ENCODE measurements around the gene CCDC136. TPM values are rescaled to one million over a fixed set of nuclear protein-coding genes. Genes with fewer than 3 reads are reported as not detected.

The CCDC136 gene
- polyA plus RNA-seq = 1 to 10 TPM in 2 of 4 donors, under 1 TPM in 2; 0.22 to 4.5 (median 1.5) TPM
- long read RNA-seq, donor 1 = 0 reads
- long read RNA-seq, donor 2 = 0 reads
- long read RNA-seq, donor 3 = 0 reads
- long read RNA-seq, donor 4 = 0 reads
- long read RNA-seq, donor 5 = 0 reads
- long read RNA-seq, donor 6, partial matches to known transcripts = 0 of 1 reads
- long read RNA-seq, donor 6, other reads (novel, unspliced or antisense) = 0 of 1 reads
- long read RNA-seq, donor 7 = 0 reads
- long read RNA-seq, donor 8 = 0 reads
- long read RNA-seq, donor 9 = 0 reads
- long read RNA-seq, donor 10 = 0 reads

GRCh38 chr7:128791121-128791971 lies at the start of gene CCDC136:
Gene CCDC136, plus strand, starts transcription at chr7:128791968. Its CDS starts 444 bp downstream, at chr7:128792412.
- H3K4me1 ChIP-seq (ENCODE audit: control insufficient read depth in 3 of 3, insufficient read depth in 2 of 3, low read depth in 1 of 3, low read length in 2 of 3) = peaks cover 0 to 13% (median 0%) of the 10 kb centered on the region in 3 donors
- no peaks in the 10 kb centered on the region for H3K9me3 ChIP-seq (ENCODE audit: control insufficient read depth in 2 of 2, insufficient read depth in 1 of 2, low read depth in 1 of 2, low read length in 1 of 2)
- H3K4me3 ChIP-seq (ENCODE audit: low read depth in 1 of 3, low read length in 3 of 3) = peak within 1 kb of the TSS; percentile 66 to 73 (median 68)
- peaks cover 0 to 39% (median 0%) of the 10 kb centered on the region in 3 donors for H3K27me3 ChIP-seq (ENCODE audit: control insufficient read depth in 3 of 3, insufficient read depth in 3 of 3, low read length in 3 of 3)
- FAIRE-seq = no peak
- peak; percentile 65 to 82 for DNase-seq
- H3K36me3 ChIP-seq (ENCODE audit: control insufficient read depth in 3 of 3, insufficient read depth in 2 of 3, low read depth in 1 of 3, low read length in 3 of 3) = peaks cover 0 to 2% (median 0%) of the 10 kb centered on the region in 3 donors
- H3K27ac ChIP-seq (ENCODE audit: low read depth in 1 of 3, low read length in 2 of 3) = no peak within 1 kb of the TSS
- 0 to 1% (median 1%) methylated on average over 53 to 80 of the region's 80 CpGs for WGBS, 3 donors

- DNase-seq (no peak), FAIRE-seq (no peak)
- no peak overlapping the region for H3K27ac ChIP-seq (ENCODE audit: low read depth in 1 of 3, low read length in 2 of 3)
- 62 to 67% (median 63%) methylated on average over 4 of the region's 4 CpGs for WGBS, 3 donors
- H3K36me3 ChIP-seq (ENCODE audit: control insufficient read depth in 3 of 3, insufficient read depth in 2 of 3, low read depth in 1 of 3, low read length in 3 of 3) = peaks cover 0 to 8% (median 0%) of the 10 kb centered on the region in 3 donors
- H3K4me3 ChIP-seq (ENCODE audit: low read depth in 1 of 3, low read length in 3 of 3) = no peak overlapping the region
- H3K27me3 ChIP-seq (ENCODE audit: control insufficient read depth in 3 of 3, insufficient read depth in 3 of 3, low read length in 3 of 3) = no peaks in the 10 kb centered on the region
- no peaks in the 10 kb centered on the region for H3K9me3 ChIP-seq (ENCODE audit: control insufficient read depth in 2 of 2, insufficient read depth in 1 of 2, low read depth in 1 of 2, low read length in 1 of 2)
- peaks cover under 1 to 19% (median 11%) of the 10 kb centered on the region in 3 donors for H3K4me1 ChIP-seq (ENCODE audit: control insufficient read depth in 3 of 3, insufficient read depth in 2 of 3, low read depth in 1 of 3, low read length in 2 of 3)
Measured at GRCh38 chr7:128742206-128742605, 49.6 kb upstream of the CCDC136 start.

GRCh38 chr7:128743112-128743772 lies 48.5 kb upstream of the CCDC136 start:
- H3K4me3 ChIP-seq (ENCODE audit: low read depth in 1 of 3, low read length in 3 of 3) = no peak overlapping the region
- no peaks in the 10 kb centered on the region for H3K27me3 ChIP-seq (ENCODE audit: control insufficient read depth in 3 of 3, insufficient read depth in 3 of 3, low read length in 3 of 3)
- FAIRE-seq (no peak), DNase-seq (no peak)
- peaks cover 2 to 15% (median 13%) of the 10 kb centered on the region in 3 donors for H3K4me1 ChIP-seq (ENCODE audit: control insufficient read depth in 3 of 3, insufficient read depth in 2 of 3, low read depth in 1 of 3, low read length in 2 of 3)
- 90 to 96% (median 90%) methylated on average over 7 of the region's 7 CpGs for WGBS, 3 donors
- no peaks in the 10 kb centered on the region for H3K9me3 ChIP-seq (ENCODE audit: control insufficient read depth in 2 of 2, insufficient read depth in 1 of 2, low read depth in 1 of 2, low read length in 1 of 2)
- H3K36me3 ChIP-seq (ENCODE audit: control insufficient read depth in 3 of 3, insufficient read depth in 2 of 3, low read depth in 1 of 3, low read length in 3 of 3) = peaks cover 0 to 8% (median 0%) of the 10 kb centered on the region in 3 donors
- no peak overlapping the region for H3K27ac ChIP-seq (ENCODE audit: low read depth in 1 of 3, low read length in 2 of 3)

- Histone ChIP-seq H3K4me3 (ENCODE audit: low read depth in 1 of 3, low read length in 3 of 3) (no peak overlapping the region), H3K9me3 (ENCODE audit: control insufficient read depth in 2 of 2, insufficient read depth in 1 of 2, low read depth in 1 of 2, low read length in 1 of 2) (no peaks in the 10 kb centered on the region), H3K27ac (ENCODE audit: low read depth in 1 of 3, low read length in 2 of 3) (no peak overlapping the region), H3K4me1 (ENCODE audit: control insufficient read depth in 3 of 3, insufficient read depth in 2 of 3, low read depth in 1 of 3, low read length in 2 of 3) (peaks cover 2 to 13% (median 10%) of the 10 kb centered on the region in 3 donors), H3K27me3 (ENCODE audit: control insufficient read depth in 3 of 3, insufficient read depth in 3 of 3, low read length in 3 of 3) (no peaks in the 10 kb centered on the region), H3K36me3 (ENCODE audit: control insufficient read depth in 3 of 3, insufficient read depth in 2 of 3, low read depth in 1 of 3, low read length in 3 of 3) (peaks cover 5 to 10% (median 6%) of the 10 kb centered on the region in 3 donors)
- DNase-seq (no peak), FAIRE-seq (no peak)
- WGBS, 3 donors = 51 to 64% (median 59%) methylated on average over 2 of the region's 2 CpGs
Measured at GRCh38 chr7:128744366-128744905, 47.3 kb upstream of the CCDC136 start.

- Histone ChIP-seq H3K4me3 (ENCODE audit: low read depth in 1 of 3, low read length in 3 of 3) (no peak overlapping the region), H3K27me3 (ENCODE audit: control insufficient read depth in 3 of 3, insufficient read depth in 3 of 3, low read length in 3 of 3) (no peaks in the 10 kb centered on the region), H3K4me1 (ENCODE audit: control insufficient read depth in 3 of 3, insufficient read depth in 2 of 3, low read depth in 1 of 3, low read length in 2 of 3) (peaks cover 2 to 6% (median 5%) of the 10 kb centered on the region in 3 donors), H3K9me3 (ENCODE audit: control insufficient read depth in 2 of 2, insufficient read depth in 1 of 2, low read depth in 1 of 2, low read length in 1 of 2) (no peaks in the 10 kb centered on the region), H3K36me3 (ENCODE audit: control insufficient read depth in 3 of 3, insufficient read depth in 2 of 3, low read depth in 1 of 3, low read length in 3 of 3) (peaks cover 5 to 14% (median 6%) of the 10 kb centered on the region in 3 donors), H3K27ac (ENCODE audit: low read depth in 1 of 3, low read length in 2 of 3) (no peak overlapping the region)
- 67 to 84% (median 76%) methylated on average over 1 of the region's 1 CpG for WGBS, 3 donors
- DNase-seq (no peak), FAIRE-seq (no peak)
Measured at GRCh38 chr7:128745706-128746105, 46.1 kb upstream of the CCDC136 start.

- DNase-seq (peak; percentile 43 to 58), FAIRE-seq (no peak)
- Histone ChIP-seq H3K27me3 (ENCODE audit: control insufficient read depth in 3 of 3, insufficient read depth in 3 of 3, low read length in 3 of 3) (no peaks in the 10 kb centered on the region), H3K4me1 (ENCODE audit: control insufficient read depth in 3 of 3, insufficient read depth in 2 of 3, low read depth in 1 of 3, low read length in 2 of 3) (peaks cover 0 to 3% (median 2%) of the 10 kb centered on the region in 3 donors), H3K27ac (ENCODE audit: low read depth in 1 of 3, low read length in 2 of 3) (no peak overlapping the region), H3K4me3 (ENCODE audit: low read depth in 1 of 3, low read length in 3 of 3) (no peak overlapping the region), H3K36me3 (ENCODE audit: control insufficient read depth in 3 of 3, insufficient read depth in 2 of 3, low read depth in 1 of 3, low read length in 3 of 3) (peaks cover 5 to 23% (median 8%) of the 10 kb centered on the region in 3 donors), H3K9me3 (ENCODE audit: control insufficient read depth in 2 of 2, insufficient read depth in 1 of 2, low read depth in 1 of 2, low read length in 1 of 2) (no peaks in the 10 kb centered on the region)
- 61 to 79% (median 62%) methylated on average over 6 of the region's 6 CpGs for WGBS, 3 donors
Measured at GRCh38 chr7:128747327-128748079, 44.3 kb upstream of the CCDC136 start.

GRCh38 chr7:128752251-128752650 lies 39.5 kb upstream of the CCDC136 start:
- 92 to 100% (median 97%) methylated on average over 1 of the region's 1 CpG for WGBS, 3 donors
- FAIRE-seq = no peak
- peaks cover 10 to 39% (median 16%) of the 10 kb centered on the region in 3 donors for H3K36me3 ChIP-seq (ENCODE audit: control insufficient read depth in 3 of 3, insufficient read depth in 2 of 3, low read depth in 1 of 3, low read length in 3 of 3)

More at GRCh38 chr7:128752251-128752650, 39.5 kb upstream of the CCDC136 start:
- Histone ChIP-seq H3K27ac (ENCODE audit: low read depth in 1 of 3, low read length in 2 of 3) (no peak overlapping the region), H3K4me1 (ENCODE audit: control insufficient read depth in 3 of 3, insufficient read depth in 2 of 3, low read depth in 1 of 3, low read length in 2 of 3) (peaks cover 0 to 1% (median 1%) of the 10 kb centered on the region in 3 donors), H3K27me3 (ENCODE audit: control insufficient read depth in 3 of 3, insufficient read depth in 3 of 3, low read length in 3 of 3) (no peaks in the 10 kb centered on the region), H3K4me3 (ENCODE audit: low read depth in 1 of 3, low read length in 3 of 3) (no peak overlapping the region), H3K9me3 (ENCODE audit: control insufficient read depth in 2 of 2, insufficient read depth in 1 of 2, low read depth in 1 of 2, low read length in 1 of 2) (no peaks in the 10 kb centered on the region)
- no peak for DNase-seq
